GM11168 (cell line): ENCODE data around the gene ASRGL1.
"Not testable (repeated sequence)": the region's sequence is repeated elsewhere in the genome, so short reads cannot be mapped to it uniquely, and the experiment has no call there.

Experiments used
- in situ Hi-C: fragments of 300-500 bp; cut with MboI; formaldehyde crosslinking; loops from one replicate; pipeline ENCODE4 v1.12.0; 2022; ENCODE audit warnings: low sequenced_read_pairs; ENCODE audit not compliant: unreplicated experiment

ASRGL1 gene

DNA sequence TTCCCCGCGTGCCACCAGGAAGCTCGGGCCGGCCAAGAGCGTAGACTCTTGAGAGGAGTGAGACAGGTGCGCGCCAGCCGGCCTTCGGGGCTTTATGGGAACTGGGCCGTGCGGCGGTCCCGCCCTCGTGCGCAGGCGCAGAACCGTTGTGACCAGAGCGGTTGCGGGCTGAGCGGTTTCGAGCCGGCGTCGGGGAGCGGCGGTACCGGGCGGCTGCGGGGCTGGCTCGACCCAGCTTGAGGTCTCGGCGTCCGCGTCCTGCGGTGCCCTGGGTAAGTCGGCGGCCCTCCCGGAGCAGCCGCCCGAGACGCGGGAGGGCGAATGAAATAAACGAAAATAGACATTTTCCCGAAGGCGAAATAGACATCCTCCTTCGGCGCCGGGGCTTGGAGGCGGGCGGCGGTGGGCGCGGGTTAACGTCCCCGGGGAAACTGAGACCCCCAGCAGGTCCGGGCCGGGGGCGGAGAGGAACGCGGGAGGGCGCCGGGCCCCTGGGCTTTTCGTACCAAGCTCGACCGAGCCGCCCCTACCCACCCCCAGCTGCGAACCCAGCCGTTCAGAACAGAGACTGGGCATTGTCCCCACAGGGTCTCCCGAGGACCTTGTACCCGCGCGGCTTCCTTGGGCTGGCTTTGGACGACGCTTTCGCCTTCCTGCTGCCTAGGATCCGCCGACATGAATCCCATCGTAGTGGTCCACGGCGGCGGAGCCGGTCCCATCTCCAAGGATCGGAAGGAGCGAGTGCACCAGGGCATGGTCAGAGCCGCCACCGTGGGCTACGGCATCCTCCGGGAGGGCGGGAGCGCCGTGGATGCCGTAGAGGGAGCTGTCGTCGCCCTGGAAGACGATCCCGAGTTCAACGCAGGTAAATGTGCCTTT, at the start of gene ASRGL1:
Gene ASRGL1, plus strand, starts transcription at position 146 of the 879 bp plus-strand sequence. Its CDS starts 530 bp downstream, at position 676.
- in situ Hi-C loops, result no loop called here

DNA sequence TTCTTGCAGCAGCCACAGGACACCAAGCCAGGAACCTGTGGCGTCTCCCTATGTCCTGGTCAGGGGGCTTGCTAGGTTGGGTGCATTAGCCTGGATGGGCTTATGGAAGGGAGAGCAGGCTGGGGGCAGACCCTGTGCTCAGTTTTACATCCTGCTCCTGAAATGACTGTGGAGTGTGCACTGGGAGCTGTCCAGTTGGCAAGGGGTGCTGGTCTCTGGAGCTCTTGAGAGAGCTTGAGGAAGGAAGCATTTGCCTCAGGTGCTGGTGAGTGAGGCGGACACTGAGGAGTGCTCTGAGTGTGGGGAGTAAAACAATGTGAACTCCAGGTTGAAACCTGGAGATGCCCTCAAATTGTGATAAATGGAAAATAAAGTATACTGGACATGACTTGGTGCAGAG, 41.7 kb upstream of the ASRGL1 start:
- in situ Hi-C loops, result no loop called here

DNA sequence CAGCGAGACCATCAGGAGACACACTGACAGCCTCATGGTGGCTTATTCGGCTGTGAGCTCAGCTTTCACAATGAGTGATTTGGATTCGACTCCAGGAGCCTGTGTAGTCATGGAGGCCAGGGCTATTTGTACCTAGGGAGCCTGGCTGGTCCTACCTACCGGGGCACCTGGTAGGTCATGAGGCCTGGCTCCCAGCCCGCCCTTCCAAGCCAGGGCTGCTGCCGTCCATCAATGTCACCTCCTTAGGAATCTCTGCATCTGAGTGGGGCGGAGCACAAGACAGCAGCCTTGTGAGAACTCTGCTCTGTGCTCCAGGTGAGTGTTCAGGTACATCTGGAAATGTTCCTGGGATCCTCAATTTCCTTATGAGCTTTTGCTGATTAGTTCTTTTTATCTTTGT, 38.3 kb upstream of the ASRGL1 start, which contains the start of gene SCGB1D4:
Gene SCGB1D4, minus strand, starts transcription at position 101 of the 400 bp plus-strand sequence. Its CDS starts 65 bp downstream, at position 36.
- in situ Hi-C loops, result no loop called here

DNA sequence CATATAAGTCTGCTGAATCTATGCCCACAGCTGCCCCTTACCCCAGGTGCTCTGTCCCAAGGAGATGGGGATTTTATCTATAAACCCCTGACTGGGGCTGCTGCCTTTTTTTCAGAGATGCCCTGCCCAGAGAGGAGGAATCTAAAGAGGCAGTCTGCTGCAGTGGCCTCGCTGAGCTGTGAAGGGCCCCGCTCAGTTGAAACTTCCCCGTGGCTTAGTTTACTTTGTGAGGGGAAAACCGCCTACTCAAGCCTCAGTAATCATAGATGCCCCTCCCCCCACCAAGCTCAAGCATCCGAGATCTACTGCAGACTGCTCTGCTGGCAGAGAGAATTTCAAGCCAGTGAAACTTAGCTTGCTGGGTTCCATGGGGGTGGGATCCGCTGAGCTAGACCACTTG, 31.0 kb upstream of the ASRGL1 start:
- in situ Hi-C loops, result no loop called here

DNA sequence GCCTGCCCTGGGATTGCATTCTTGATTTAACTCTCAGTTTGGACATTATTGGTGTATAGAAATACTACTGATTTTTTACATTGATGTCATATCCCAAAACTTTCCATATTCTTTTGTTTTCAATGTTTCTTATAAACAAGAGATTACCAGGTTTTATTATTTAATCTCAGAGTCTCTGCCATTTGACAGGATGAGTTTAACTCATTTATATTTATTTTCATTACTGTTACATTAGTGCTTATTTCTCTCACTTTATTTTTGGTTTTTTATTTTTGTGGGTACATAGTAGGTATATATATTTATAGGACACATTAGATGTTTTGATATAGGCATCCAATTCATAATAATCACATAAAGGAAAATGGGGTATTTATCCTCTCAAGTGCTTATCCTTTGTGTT, 29.3 kb upstream of the ASRGL1 start:
- in situ Hi-C loops, result no loop called here

DNA sequence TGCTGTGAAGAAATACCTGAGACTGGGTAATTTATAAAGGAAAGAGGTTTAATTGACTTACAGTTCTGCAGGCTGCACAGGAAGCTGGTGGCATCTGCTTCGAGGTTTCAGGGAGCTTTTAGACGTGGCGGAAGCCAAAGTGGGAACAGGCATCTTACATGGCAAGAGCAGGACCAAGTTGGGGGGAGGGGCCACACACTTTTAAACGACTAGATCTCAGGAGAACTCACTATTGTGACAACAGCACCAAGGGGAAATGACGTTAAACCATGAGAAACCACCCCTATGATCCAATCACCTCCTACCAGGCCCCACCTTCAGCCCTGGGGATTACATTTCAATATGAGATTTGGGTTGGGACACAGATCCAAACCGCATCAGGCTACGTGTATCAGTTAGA, 27.3 kb upstream of the ASRGL1 start:
- in situ Hi-C loops, result loop anchor here (10.0 kb wide), 2 partner anchors 95 to 135 kb away; no protein-coding TSS in a partner anchor

DNA sequence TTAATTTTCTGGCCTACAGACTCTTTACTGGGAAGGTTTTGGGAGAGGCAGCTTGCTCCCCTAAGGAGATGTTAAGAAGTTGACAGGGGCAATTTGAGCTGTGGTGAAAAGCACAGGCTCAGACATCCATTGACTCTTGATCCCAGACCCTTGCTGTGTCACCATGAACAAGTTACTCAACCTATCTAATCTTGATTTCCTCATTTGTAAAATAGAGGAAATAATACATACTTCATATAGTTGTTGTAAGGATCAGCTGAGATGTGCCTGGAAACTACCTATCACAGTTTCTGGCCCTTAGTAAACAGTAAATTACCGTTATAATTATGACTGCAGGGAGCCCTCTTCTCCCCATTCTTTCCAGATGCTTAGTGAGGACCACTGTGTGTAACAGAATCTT, 21.8 kb upstream of the ASRGL1 start:
- in situ Hi-C loops, result loop anchor here (10.0 kb wide), 2 partner anchors 101 to 141 kb away; no protein-coding TSS in a partner anchor

DNA sequence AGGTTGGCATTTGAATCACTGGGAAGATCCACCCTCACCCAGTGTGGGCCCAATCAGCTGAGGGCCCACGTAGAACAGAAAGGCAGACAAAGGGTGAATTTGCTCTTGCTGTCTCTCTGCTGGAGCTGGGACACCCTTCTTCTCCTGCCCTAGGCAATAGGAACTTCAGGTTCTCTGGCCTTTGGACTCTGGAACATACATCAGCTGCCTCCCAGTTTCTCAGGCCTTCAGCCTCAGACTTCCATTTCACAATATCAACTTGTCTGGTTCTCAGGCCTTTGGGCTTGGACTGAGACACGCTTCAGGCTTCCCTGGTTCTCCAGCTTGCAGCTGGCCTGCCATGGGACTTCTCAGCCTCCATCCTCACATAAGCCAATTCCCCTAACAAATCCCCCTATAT, 14.7 kb upstream of the ASRGL1 start:
- in situ Hi-C loops, result no loop called here

DNA sequence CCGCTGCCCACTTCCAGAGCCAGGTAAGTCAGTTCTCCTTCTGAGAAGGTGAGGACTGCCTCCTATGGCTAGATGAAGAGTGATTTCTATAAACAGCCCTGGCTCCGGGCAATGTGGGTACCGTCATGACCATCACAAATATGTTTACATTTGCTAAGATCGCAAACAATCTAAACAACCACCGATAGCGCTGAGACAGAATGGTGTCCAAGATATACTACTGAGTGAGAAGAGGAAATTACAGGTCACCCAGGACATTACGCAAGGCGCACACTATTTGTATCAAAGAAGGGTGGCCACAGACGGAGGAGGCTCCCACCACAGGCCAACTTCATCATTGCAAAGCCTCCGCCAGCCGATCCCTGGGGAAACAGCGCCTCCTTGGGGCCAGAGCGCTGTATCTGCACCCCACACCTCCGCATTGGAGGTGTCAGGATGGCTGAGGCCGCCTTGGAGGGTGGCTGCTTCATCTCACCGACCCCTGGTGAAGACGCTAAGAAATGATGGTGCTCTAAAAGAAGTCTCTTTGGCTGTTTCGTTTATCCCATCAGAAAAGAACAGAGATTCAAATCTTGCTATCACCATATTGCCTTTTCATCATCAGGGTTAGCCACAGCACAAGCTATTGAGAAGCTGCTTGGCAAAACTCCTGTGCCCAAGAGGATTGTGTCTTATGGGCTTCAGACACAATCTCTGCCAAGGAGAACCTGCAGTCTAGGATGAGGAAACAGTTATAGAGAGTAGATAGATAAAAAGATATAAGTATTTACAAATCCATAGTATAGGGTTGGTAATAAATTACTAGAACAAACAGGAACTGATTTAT, 12.3 kb upstream of the ASRGL1 start:
- in situ Hi-C loops, result no loop called here

DNA sequence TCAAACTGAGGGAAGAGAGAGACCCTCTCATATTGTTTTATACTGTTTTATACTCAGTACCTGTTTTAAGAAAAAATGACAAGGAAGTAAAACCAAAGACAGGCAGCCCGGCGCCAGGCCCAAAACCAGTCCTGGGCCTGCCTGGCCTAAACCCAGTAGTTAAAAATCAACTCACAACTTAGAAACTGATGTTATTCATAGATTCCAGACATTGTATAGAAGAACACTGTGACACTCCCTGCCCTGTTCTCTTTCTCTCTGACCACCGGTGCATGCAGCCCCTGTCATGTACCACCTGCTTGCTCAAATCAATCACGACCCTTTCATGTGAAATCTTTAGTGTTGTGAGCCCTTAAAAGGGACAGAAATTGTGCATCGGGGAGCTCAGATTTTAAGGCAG, 11.5 kb upstream of the ASRGL1 start:
- in situ Hi-C loops, result not testable (repeated sequence)

DNA sequence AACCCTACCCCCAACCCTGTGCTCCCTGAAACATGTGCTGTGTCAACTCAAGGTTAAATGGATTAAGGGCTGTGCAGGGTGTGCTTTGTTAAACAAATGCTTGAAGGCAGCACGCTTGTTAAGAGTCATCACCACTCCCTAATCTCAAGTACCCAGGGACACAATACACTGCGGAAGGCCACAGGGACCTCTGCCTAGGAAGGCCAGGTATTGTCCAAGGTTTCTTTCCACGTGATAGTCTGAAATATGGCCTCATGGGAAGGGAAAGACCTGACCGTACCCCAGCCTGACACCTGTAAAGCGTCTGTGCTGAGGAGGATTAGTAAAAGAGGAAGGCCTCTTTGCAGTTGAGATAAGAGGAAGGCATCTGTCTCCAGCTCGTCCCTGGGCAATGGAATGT, 10.5 kb upstream of the ASRGL1 start:
- in situ Hi-C loops, result not testable (repeated sequence)

DNA sequence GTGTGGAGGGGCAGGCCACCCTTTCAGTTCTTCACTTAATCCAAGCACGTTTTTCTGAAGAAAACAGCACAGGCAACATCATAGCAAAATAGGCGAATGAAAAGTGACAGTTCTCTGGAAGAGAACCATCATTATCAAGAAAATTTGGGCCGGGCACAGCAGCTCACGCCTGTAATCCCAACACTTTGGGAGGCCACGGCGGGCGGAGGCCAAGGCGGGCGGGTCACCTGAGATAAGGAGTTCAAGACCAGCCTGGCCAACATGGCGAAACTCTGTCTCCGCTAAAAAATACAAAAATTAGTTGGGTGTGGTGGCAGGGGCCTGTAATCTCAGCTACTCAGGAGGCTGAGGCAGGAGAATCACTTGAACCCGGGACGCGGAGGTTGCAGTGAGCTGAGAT, 9.7 kb upstream of the ASRGL1 start:
- in situ Hi-C loops, result not testable (repeated sequence)

DNA sequence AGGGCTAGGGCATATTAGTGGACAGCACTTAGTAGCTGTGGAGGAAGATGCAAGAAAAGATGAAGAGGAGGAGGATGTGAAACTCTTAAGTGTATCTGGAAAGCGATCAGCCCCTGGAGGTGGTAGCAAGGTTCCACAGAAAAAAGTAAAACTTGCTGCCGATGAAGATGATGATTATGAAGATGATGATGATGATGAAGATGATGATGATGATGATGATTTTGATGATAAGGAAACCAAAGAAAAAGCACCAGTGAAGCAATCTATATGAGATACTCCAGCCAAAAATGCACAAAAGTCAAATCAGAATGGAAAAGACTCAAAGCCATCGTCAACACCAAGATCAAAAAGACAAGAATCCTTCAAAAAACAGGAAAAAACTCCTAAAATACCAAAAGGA, 6.0 kb upstream of the ASRGL1 start:
- in situ Hi-C loops, result not testable (repeated sequence)

DNA sequence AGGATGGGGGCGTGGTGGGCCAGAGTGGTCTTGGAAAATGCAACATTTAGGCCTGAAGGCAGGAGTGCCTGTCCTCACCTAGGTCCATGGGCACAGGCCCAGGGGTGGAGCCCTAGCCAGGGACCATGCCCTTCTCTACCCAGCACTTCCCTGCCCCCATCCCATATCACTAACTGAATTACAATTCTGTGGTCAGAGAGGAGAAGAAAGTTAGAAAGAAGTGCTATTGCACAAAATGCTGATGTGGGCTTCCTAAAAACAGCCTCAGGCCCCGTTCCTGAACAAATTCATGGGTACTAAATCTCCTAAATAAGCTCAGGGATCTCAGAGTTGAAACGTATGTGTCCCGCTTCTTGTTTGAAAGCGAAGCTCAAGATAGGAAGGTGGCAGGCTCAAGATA, 3.5 kb upstream of the ASRGL1 start:
- in situ Hi-C loops, result no loop called here

DNA sequence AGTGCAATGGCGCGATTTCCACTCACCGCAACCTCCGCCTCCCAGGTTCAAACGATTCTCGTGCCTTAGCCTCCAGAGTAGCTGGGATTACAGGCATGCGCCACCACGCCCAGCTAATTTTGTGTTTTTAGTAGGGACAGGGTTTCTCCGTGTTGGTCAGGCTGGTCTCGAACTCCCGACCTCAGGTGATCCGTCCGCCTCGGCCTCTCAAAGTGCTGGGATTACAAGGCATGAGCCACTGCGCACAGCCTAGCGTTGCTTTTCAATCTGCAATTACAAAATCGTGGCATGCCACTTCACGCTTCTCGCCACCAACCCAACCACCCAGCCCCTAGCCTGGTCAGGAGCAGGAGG, 322 bp upstream of the ASRGL1 start:
- in situ Hi-C loops, result not testable (repeated sequence)

DNA sequence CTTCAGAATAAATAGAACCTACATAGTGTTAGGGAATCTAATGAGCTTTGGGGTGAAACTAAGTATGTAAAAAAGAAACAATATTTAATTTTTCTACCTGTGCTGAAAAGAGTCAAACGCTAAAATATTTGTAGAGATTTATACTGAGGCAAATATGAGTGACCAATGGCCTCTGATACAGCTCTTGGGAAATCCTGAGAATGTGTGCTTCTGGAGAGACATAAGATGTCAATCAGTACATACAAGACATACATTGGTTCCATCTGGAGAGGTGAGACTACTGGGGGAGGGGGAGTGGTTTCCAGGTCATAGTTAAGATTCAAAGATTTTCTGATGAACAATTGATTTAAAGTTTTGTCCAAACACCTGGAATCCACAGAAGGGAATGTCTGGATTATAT, 970 bp downstream of the ASRGL1 start:
- in situ Hi-C loops, result no loop called here

DNA sequence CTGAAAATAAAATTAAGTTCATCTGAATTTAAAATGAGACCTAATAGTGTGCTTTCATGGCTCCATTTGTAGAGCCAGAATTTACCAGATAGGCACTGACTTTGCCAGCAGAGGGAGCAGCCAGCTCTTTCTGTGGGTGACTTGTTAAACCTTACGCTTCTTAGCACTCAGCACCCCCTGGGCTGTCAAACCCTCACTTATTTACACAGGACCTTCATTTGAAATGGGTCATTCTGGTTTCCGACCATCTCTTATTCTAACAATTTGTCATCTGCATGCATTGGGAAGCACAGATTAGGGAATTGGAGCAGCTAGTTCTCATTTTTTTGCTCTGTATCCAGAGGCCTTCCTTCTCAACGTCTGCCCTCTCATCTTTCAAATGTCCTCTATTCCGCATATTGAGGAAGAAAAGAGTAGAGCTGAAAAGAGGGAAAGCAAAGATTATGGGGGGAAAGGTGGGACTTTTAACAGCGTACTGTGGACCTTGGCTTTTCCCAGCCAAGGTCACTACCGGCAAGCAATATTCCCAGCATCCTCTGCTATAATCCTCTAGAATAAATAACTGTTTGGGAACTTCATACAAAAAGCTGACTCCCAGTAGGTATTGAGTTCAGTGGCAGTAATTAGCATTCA, 3.1 kb downstream of the ASRGL1 start:
- in situ Hi-C loops, result no loop called here

DNA sequence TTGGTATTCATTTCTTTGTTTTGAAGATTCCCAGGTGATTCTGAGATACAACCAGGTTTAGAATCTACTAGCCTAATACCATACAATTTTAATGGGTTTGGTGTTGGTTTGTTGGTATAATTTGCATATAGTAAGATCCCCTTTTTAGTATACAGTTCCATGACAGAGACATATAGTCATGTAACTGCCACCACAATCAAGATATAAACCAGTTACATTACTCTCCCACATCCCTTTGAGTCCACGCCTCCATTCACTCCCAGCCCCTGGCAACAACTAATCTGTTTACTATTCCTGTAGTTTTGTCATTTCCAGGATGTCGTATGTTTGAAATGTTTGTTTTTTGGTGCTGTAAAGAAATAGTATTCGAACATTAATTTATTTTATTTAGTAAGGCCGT, 4.3 kb downstream of the ASRGL1 start:
- in situ Hi-C loops, result no loop called here

DNA sequence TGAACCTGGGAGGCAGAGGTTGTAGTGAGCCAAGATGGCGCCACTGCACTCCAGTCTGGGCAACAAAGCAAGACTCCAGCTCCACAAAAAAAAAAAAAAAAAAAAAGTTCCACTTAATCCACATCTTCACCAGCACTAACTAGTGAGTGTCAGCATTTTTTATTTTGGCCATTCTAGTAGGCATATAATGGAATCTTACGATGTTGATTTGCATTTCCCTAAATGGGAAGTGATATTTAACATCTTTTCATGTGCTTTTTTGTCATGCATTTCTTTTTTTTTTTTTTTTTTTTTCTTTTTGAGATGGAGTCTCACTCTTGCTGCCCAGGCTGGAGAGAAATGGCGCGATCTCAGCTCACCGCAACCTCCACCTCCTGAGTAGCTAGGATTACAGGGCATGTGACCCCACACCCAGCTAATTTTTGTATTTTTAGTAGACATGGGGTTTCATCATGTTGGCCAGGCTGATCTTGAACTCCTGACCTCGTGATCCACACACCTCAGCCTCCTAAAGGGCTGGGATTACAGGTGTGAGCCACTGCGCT, 6.5 kb downstream of the ASRGL1 start:
- in situ Hi-C loops, result not testable (repeated sequence)

DNA sequence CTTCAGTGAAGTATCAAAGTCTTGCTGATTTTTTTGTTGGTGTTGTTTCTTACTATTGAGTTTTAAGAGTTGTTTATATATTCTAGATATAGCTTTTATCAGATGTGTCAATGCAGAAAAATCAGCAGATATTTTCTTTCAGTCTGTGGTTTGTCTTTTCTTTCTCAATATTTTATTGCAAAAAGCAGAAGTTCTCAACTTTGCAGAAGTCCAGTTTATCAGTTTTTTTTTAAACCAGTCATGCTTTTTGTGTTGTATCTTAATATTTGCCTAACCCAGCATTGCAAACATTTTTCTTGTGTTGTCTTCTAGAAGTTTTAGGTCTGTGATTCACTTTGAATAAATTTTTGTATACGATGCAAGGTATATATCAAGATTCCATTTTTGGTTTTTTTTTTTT, 7.0 kb downstream of the ASRGL1 start:
- in situ Hi-C loops, result no loop called here
